Lung (tissue), 12 donors: ENCODE results near the gene THEM4. TPM values are rescaled to one million over a fixed set of nuclear protein-coding genes. Genes with fewer than 3 reads are reported as not detected.

Source experiments
- ATAC-seq: fragments of 200-7000 bp; cut with Tn5 transposase; one replicate; pipeline ENCODE4 v1.9.1; 2020; ENCODE audit warnings: moderate number of reproducible peaks; ENCODE audit not compliant: insufficient read depth, low FRiP score
- DNase-seq, 3 donors: peaks; one replicate each; pipeline ENCODE4 v3.0.0-alpha.2; 2013 to 2017
- H3K27ac ChIP-seq, 2 donors: one replicate each; pipeline ENCODE4 v1.5.1; 2013; ENCODE audit warnings: mild to moderate bottlenecking in 2 of 2, moderate library complexity in 2 of 2, control low read depth in 1 of 2, inconsistent platforms in 1 of 2, low read depth in 1 of 2, low read length in 1 of 2
- H3K27me3 ChIP-seq, 3 donors: one replicate each; pipeline ENCODE4 v1.5.1; 2013; ENCODE audit warnings: low read length in 2 of 3; ENCODE audit not compliant: control insufficient read depth in 3 of 3, insufficient read depth in 3 of 3
- H3K36me3 ChIP-seq, 4 donors: one replicate each; pipeline ENCODE4 v1.5.1; 2013; ENCODE audit warnings: low read length in 4 of 4, mild to moderate bottlenecking in 1 of 4, moderate library complexity in 1 of 4; ENCODE audit not compliant: control insufficient read depth in 4 of 4, insufficient read depth in 4 of 4
- H3K4me1 ChIP-seq, 5 donors: one replicate each; pipeline ENCODE4 v1.5.1; 2013; ENCODE audit warnings: low read length in 5 of 5, mild to moderate bottlenecking in 2 of 5, moderate library complexity in 1 of 5; ENCODE audit not compliant: control insufficient read depth in 5 of 5, insufficient read depth in 5 of 5
- H3K4me3 ChIP-seq: one replicate; pipeline ENCODE4 v1.5.1; 2013; ENCODE audit warnings: mild to moderate bottlenecking, control low read depth, moderate library complexity
- H3K9ac ChIP-seq, 2 donors: one replicate each; pipeline ENCODE4 v1.5.1; 2013; ENCODE audit warnings: low read length in 2 of 2, control low read depth in 1 of 2; ENCODE audit not compliant: insufficient read depth in 1 of 2
- H3K9me3 ChIP-seq, 4 donors: one replicate each; pipeline ENCODE4 v1.5.1; 2013; ENCODE audit warnings: low read length in 3 of 4, mild to moderate bottlenecking in 1 of 4, moderate library complexity in 1 of 4; ENCODE audit not compliant: control insufficient read depth in 4 of 4, insufficient read depth in 3 of 4
- WGBS, 2 donors: extraction: QIAGEN DNeasy Blood & Tissue Kit; methylation state at CpG; one replicate each; pipeline ENCODE4 v1.1.7; 2013; 5-methylcytosine and 5-hydroxymethylcytosine counted together
- polyA plus RNA-seq, 2 donors: library from polyadenylated mRNA; stranded (reverse); fragments of 200-250 nt; gene quantifications; one replicate each; pipeline ENCODE4 v1.2.1, GENCODE V29; 2013
- total RNA-seq, 2 donors: library from RNA; depleted of rRNA in 1 of 2; stranded (reverse); fragments of >200 nt in 1 of 2; gene quantifications; one replicate each; pipeline ENCODE4 v1.2.1, GENCODE V29; 2014 to 2021
- TF ChIP-seq, protein P1 (sequence below): IDR thresholded peaks from 2 replicates; pipeline ENCODE4 v1.5.1; 2012; ENCODE audit warnings: mild to moderate bottlenecking; ENCODE audit errors: control extremely low read depth, extremely low read depth
- donor health status: control.
- donor health status: control.
- donor health status: Bipolar disorder and iron deficiency.
- donor health status: healthy.
- donor health status: DM: yes; HTN: yes; CAD: no.

THEM4 gene
- total and polyA plus RNA-seq, 4 donors, result 10.3 to 15.7 (median 13.6) TPM

DNA sequence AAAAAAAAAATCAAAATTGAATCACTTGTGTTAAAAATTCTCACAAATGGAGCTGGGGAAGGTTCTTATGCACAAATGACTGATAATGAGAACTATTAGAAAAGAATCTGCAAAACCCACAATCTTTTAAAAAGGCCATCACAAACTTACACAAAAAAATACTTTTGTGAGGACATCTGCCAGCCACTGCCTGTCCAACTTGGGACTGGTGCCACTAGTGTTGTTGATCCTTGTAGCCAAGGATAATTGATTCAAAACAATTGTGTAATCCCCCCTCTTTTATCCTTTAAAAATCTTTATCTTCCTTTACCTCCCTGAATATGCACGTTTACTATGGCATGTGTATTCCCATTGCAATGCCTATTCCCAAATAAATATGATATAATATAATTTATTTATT, 39.2 kb upstream of the THEM4 start:
- no peak overlapping the region for H3K27ac ChIP-seq
- H3K4me1 ChIP-seq, result peaks cover 3 to 24% (median 6%) of the 10 kb centered on the region in 5 donors
- no peak overlapping the region for H3K9ac ChIP-seq
- H3K4me3 ChIP-seq, result no peak overlapping the region
- H3K27me3 ChIP-seq, result peaks cover 0 to 3% (median 0%) of the 10 kb centered on the region in 3 donors
- DNase-seq (no peak), ATAC-seq (no peak)
- TF ChIP-seq, protein P1, sequence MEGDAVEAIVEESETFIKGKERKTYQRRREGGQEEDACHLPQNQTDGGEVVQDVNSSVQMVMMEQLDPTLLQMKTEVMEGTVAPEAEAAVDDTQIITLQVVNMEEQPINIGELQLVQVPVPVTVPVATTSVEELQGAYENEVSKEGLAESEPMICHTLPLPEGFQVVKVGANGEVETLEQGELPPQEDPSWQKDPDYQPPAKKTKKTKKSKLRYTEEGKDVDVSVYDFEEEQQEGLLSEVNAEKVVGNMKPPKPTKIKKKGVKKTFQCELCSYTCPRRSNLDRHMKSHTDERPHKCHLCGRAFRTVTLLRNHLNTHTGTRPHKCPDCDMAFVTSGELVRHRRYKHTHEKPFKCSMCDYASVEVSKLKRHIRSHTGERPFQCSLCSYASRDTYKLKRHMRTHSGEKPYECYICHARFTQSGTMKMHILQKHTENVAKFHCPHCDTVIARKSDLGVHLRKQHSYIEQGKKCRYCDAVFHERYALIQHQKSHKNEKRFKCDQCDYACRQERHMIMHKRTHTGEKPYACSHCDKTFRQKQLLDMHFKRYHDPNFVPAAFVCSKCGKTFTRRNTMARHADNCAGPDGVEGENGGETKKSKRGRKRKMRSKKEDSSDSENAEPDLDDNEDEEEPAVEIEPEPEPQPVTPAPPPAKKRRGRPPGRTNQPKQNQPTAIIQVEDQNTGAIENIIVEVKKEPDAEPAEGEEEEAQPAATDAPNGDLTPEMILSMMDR, result no peak
- WGBS, 2 donors, result 79 to 82% methylated on average over 1 of the region's 1 CpG
- no peaks in the 10 kb centered on the region for H3K36me3 ChIP-seq
- no peaks in the 10 kb centered on the region for H3K9me3 ChIP-seq

DNA sequence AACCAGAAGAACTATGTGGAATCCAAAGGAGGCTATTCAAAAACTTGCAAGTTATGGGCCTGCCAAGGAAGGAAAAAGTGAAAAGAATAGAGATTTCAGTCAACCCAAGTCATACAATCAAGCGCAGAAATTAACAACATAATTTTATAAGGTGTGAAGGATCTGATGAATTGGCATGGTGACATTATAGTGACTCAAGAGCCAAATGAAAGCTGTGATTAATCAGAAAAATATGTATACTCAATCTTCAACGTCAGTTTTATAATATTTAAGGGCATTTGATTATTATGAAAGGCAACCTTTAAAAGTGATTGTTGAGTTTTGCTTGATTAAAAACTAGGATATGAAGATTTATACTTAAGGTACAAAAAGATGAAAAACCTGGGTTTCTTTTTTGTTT, 37.8 kb upstream of the THEM4 start:
- ATAC-seq, result no peak
- Histone ChIP-seq H3K9me3 (no peaks in the 10 kb centered on the region), H3K27me3 (no peaks in the 10 kb centered on the region), H3K9ac (no peak overlapping the region), H3K36me3 (no peaks in the 10 kb centered on the region), H3K4me3 (no peak overlapping the region), H3K4me1 (peaks cover 3 to 24% (median 6%) of the 10 kb centered on the region in 5 donors), H3K27ac (peak overlapping the region in 1 of 2 donors; percentile 89)
- TF ChIP-seq, protein P1, result no peak
- WGBS, 2 donors, result 78 to 90% methylated on average over 2 of the region's 2 CpGs
- no peak for DNase-seq

DNA sequence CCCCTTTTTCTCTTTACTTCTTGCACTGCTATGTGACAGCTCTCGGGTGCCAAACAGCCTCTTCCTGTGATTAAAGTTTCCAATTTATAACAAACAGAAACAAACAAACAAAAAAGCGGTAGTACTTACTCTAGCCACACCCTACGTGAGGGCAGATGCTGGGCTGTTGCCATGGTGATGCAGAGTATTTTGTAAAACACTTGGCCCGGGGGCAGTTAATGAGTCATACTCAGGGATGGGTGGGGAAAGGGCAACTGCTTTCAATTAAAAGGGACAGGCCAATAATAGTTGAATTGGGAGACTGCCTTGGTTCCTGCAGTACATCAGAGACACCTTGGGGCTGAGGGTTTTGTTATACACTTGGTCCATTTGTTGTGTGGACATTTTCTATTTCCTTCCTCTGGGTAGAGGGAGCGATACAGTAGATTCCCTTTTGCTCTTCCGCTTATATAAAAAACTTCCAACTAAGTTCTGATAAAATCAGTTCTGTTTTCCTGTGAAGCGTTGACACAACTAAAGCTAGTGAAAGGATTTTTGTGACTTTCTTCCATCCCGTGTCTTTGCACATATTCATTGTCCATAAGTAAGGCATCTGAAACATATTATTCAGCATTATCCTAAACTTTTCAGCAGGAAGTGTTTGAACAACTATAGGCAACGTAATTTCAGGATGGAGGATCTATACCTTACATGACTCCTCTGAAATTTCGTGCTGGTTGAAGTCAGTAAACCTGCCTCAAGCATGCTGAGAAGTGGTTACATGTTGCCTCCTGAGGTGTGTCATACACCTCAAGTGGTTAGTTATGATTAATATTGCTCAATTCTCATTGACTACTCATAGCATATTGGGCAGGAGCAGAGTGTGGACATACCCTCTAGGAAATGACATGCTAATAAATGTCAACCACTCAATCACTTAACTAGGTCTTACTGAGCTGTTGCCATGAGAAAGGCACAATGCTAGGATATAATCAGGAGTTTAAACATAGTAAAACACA, 36.7 kb upstream of the THEM4 start:
- Histone ChIP-seq H3K27ac (peak overlapping the region; percentile 72 to 78), H3K36me3 (no peaks in the 10 kb centered on the region), H3K4me1 (peaks cover 6 to 27% (median 9%) of the 10 kb centered on the region in 5 donors), H3K27me3 (no peaks in the 10 kb centered on the region), H3K9me3 (no peaks in the 10 kb centered on the region), H3K9ac (peak overlapping the region in 1 of 2 donors; percentile 23), H3K4me3 (no peak overlapping the region)
- TF ChIP-seq, protein P1, result no peak
- DNase-seq (peak; percentile 49 to 60 (median 58)), ATAC-seq (peak; percentile 81)
- WGBS, 2 donors, result 17 to 21% methylated on average over 10 of the region's 10 CpGs
